Tibial nerve (tissue), 4 donors: ENCODE results near the gene GMDS. TPM values are rescaled to one million over a fixed set of nuclear protein-coding genes. Genes with fewer than 3 reads are reported as not detected.
"Not testable (repeated sequence)": the region's sequence is repeated elsewhere in the genome, so short reads cannot be mapped to it uniquely, and the experiment has no call there.

ENCODE experiments used
- DNase-seq, 2 donors: peaks; one replicate each; pipeline ENCODE4 v3.0.0-alpha.2; 2019; ENCODE audit warnings: low spot score in 2 of 2
- H3K27ac ChIP-seq, 4 donors: fragments of 200-600 bp; sonication (generic) in 3 of 4; one replicate each; pipeline ENCODE4 v1.5.1; 2017 to 2019; ENCODE audit warnings: mild to moderate bottlenecking in 1 of 4
- H3K27me3 ChIP-seq, 2 donors: fragments of 200-600 bp; sonication (generic) in 1 of 2; one replicate each; pipeline versions ENCODE4 v1.5.1 to v1.6.0; 2017 to 2019
- H3K36me3 ChIP-seq, 3 donors: fragments of 200-600 bp; sonication (generic); one replicate each; pipeline ENCODE4 v1.5.1; 2018 to 2019
- H3K4me1 ChIP-seq, 4 donors: fragments of 200-600 bp; sonication (generic) in 3 of 4; one replicate each; pipeline ENCODE4 v1.5.1; 2017 to 2019
- H3K4me3 ChIP-seq, 4 donors: fragments of 200-600 bp; sonication (generic) in 3 of 4; one replicate each; pipeline ENCODE4 v1.5.1; 2017 to 2019; ENCODE audit warnings: mild to moderate bottlenecking in 1 of 4, moderate library complexity in 1 of 4
- H3K9me3 ChIP-seq, 4 donors: fragments of 200-600 bp; sonication (generic) in 3 of 4; one replicate each; pipeline ENCODE4 v1.5.1; 2017 to 2019
- CTCF ChIP-seq, 5 experiments: fragments of 200-600 bp in 3 of 5; fragments of 450-650 bp in 2 of 5; sonication (generic) in 3 of 5; IDR thresholded peaks; one replicate each; pipeline ENCODE4 v1.5.1; 2016 to 2019; ENCODE audit warnings: antibody characterized with exemption in 5 of 5, mild to moderate bottlenecking in 3 of 5, moderate library complexity in 2 of 5
- EP300 ChIP-seq, 2 donors: sonication (generic); formaldehyde crosslinking; IDR thresholded peaks; one replicate each; pipeline ENCODE4 v1.6.1; 2017; ENCODE audit warnings: antibody characterized with exemption in 2 of 2, mild to moderate bottlenecking in 1 of 2
- POLR2A ChIP-seq, 2 donors: fragments of 450-650 bp; IDR thresholded peaks; one replicate each; pipeline ENCODE4 v1.6.1; 2017; ENCODE audit warnings: antibody characterized with exemption in 2 of 2, mild to moderate bottlenecking in 2 of 2, moderate library complexity in 2 of 2
- WGBS, 2 donors: methylation state at CpG; one replicate each; pipeline ENCODE4 v1.1.5; 2018; 5-methylcytosine and 5-hydroxymethylcytosine counted together
- total RNA-seq, 4 donors: library from RNA; depleted of rRNA; stranded (reverse); fragments of >200 nt; gene quantifications; one replicate each; pipeline ENCODE4 v1.1.0, GENCODE V29; 2016

The GMDS gene
- total RNA-seq, 4 donors from 2014 or later = 14.9 to 46.5 (median 32.8) TPM

GRCh38 chr6:1697688-1698351, 547.6 kb downstream of the GMDS start:
- TF ChIP-seq POLR2A (IDR thresholded peaks at IDR 0.05) = no peak
- TF ChIP-seq EP300 (IDR thresholded peaks at IDR 0.05) = no peak
- no peak for TF ChIP-seq CTCF (IDR thresholded peaks at IDR 0.05)
- DNase-seq = no peak
- Histone ChIP-seq H3K27me3 (no peaks in the 10 kb centered on the region), H3K9me3 (no peaks in the 10 kb centered on the region), H3K4me1 (peaks cover 0 to 22% (median 0%) of the 10 kb centered on the region in 4 donors), H3K36me3 (no peaks in the 10 kb centered on the region), H3K27ac (no peak overlapping the region), H3K4me3 (no peak overlapping the region)
- 96% methylated on average over 10 of the region's 10 CpGs for WGBS, 2 donors

- H3K4me3 ChIP-seq = no peak overlapping the region
- no peak for DNase-seq
- 78 to 84% methylated on average over 6 of the region's 6 CpGs for WGBS, 2 donors
- H3K27me3 ChIP-seq = no peaks in the 10 kb centered on the region
- H3K4me1 ChIP-seq = peaks cover 0 to 13% (median 0%) of the 10 kb centered on the region in 4 donors
- no peaks in the 10 kb centered on the region for H3K9me3 ChIP-seq
- TF ChIP-seq CTCF (IDR thresholded peaks at IDR 0.05) (no peak), EP300 (IDR thresholded peaks at IDR 0.05) (no peak), POLR2A (IDR thresholded peaks at IDR 0.05) (no peak)
- no peaks in the 10 kb centered on the region for H3K36me3 ChIP-seq
- peak overlapping the region in 1 of 4 donors; percentile 54 for H3K27ac ChIP-seq
These were observed 548.9 kb downstream of the GMDS start for GRCh38 chr6:1696463-1696850.

GRCh38 chr6:1695546-1696462, 549.6 kb downstream of the GMDS start:
- H3K27me3 ChIP-seq = no peaks in the 10 kb centered on the region
- peak overlapping the region in 2 of 4 donors; percentile 54 for H3K27ac ChIP-seq
- peak in 1 of 2 donors; percentile 25 for DNase-seq
- H3K36me3 ChIP-seq = no peaks in the 10 kb centered on the region
- no peaks in the 10 kb centered on the region for H3K9me3 ChIP-seq
- no peak overlapping the region for H3K4me3 ChIP-seq
- 60 to 67% methylated on average over 10 of the region's 10 CpGs for WGBS, 2 donors
- TF ChIP-seq EP300 (IDR thresholded peaks at IDR 0.05) = no peak
- no peak for TF ChIP-seq CTCF (IDR thresholded peaks at IDR 0.05)
- TF ChIP-seq POLR2A (IDR thresholded peaks at IDR 0.05) = no peak
- peaks cover 0 to 7% (median 0%) of the 10 kb centered on the region in 4 donors for H3K4me1 ChIP-seq

- 77 to 89% methylated on average over 2 of the region's 2 CpGs for WGBS, 2 donors
- H3K4me1 ChIP-seq = not testable (repeated sequence)
These were observed 553.6 kb downstream of the GMDS start for GRCh38 chr6:1691828-1692227.

GRCh38 chr6:1690656-1691055, 554.7 kb downstream of the GMDS start:
- not testable (repeated sequence) for H3K27me3 ChIP-seq, H3K36me3 ChIP-seq, DNase-seq, H3K27ac ChIP-seq, H3K9me3 ChIP-seq, H3K4me3 ChIP-seq
- H3K4me1 ChIP-seq = peaks cover 0 to 16% (median 0%) of the 10 kb centered on the region in 4 donors
- WGBS, 2 donors = 89 to 94% methylated on average over 2 of the region's 2 CpGs

More at GRCh38 chr6:1691828-1692227, 553.6 kb downstream of the GMDS start:
- H3K27me3 ChIP-seq, H3K27ac ChIP-seq, DNase-seq, H3K9me3 ChIP-seq, H3K36me3 ChIP-seq, H3K4me3 ChIP-seq: not testable (repeated sequence)

GRCh38 chr6:1689141-1689540, 556.3 kb downstream of the GMDS start:
- H3K36me3 ChIP-seq = no peaks in the 10 kb centered on the region
- peaks cover 0 to 18% (median 0%) of the 10 kb centered on the region in 4 donors for H3K4me1 ChIP-seq
- H3K4me3 ChIP-seq = no peak overlapping the region
- DNase-seq = no peak
- no peak for TF ChIP-seq CTCF (IDR thresholded peaks at IDR 0.05)
- no peak overlapping the region for H3K27ac ChIP-seq
- H3K27me3 ChIP-seq = no peaks in the 10 kb centered on the region
- WGBS, 2 donors = 87 to 100% methylated on average over 1 of the region's 1 CpG
- H3K9me3 ChIP-seq = no peaks in the 10 kb centered on the region
